ENCODE results near the gene COG2.

The COG2 gene

GRCh38 chr1:230626232-230626631 lies 16.0 kb upstream of the COG2 start:
- H3K4me3 ChIP-seq (ENCODE audit: low read depth, low read length): no peak overlapping the region
- TF ChIP-seq CTCF (IDR thresholded peaks at IDR 0.05; ENCODE audit: control insufficient read depth, extremely low read depth, insufficient read depth): no peak
- DNase-seq (ENCODE audit: low read depth): no peak

- DNase-seq (ENCODE audit: low read depth): no peak
- TF ChIP-seq CTCF (IDR thresholded peaks at IDR 0.05; ENCODE audit: control insufficient read depth, extremely low read depth, insufficient read depth): no peak
Measured at GRCh38 chr1:230627767-230628166, 14.5 kb upstream of the COG2 start.

GRCh38 chr1:230629511-230629910 lies 12.8 kb upstream of the COG2 start:
- H3K4me3 ChIP-seq (ENCODE audit: low read depth, low read length): no peak overlapping the region
- no peak for TF ChIP-seq CTCF (IDR thresholded peaks at IDR 0.05; ENCODE audit: control insufficient read depth, extremely low read depth, insufficient read depth)
- no peak for DNase-seq (ENCODE audit: low read depth)

More at GRCh38 chr1:230627767-230628166, 14.5 kb upstream of the COG2 start:
- no peak overlapping the region for H3K4me3 ChIP-seq (ENCODE audit: low read depth, low read length)

- no peak for TF ChIP-seq CTCF (IDR thresholded peaks at IDR 0.05; ENCODE audit: control insufficient read depth, extremely low read depth, insufficient read depth)
- H3K4me3 ChIP-seq (ENCODE audit: low read depth, low read length): no peak overlapping the region
- no peak for DNase-seq (ENCODE audit: low read depth)
Measured at GRCh38 chr1:230631477-230631876, 10.8 kb upstream of the COG2 start.

GRCh38 chr1:230632273-230632873 lies 9.9 kb upstream of the COG2 start:
- DNase-seq (ENCODE audit: low read depth): peak; percentile 54
- no peak overlapping the region for H3K4me3 ChIP-seq (ENCODE audit: low read depth, low read length)
- TF ChIP-seq CTCF (IDR thresholded peaks at IDR 0.05; ENCODE audit: control insufficient read depth, extremely low read depth, insufficient read depth): peak; percentile 94

- no peak overlapping the region for H3K4me3 ChIP-seq (ENCODE audit: low read depth, low read length)
- no peak for TF ChIP-seq CTCF (IDR thresholded peaks at IDR 0.05; ENCODE audit: control insufficient read depth, extremely low read depth, insufficient read depth)
- no peak for DNase-seq (ENCODE audit: low read depth)
Measured at GRCh38 chr1:230633469-230633868, 8.8 kb upstream of the COG2 start.

GRCh38 chr1:230634384-230634783 lies 7.9 kb upstream of the COG2 start:
- TF ChIP-seq CTCF (IDR thresholded peaks at IDR 0.05; ENCODE audit: control insufficient read depth, extremely low read depth, insufficient read depth): no peak
- no peak overlapping the region for H3K4me3 ChIP-seq (ENCODE audit: low read depth, low read length)

More at GRCh38 chr1:230634384-230634783, 7.9 kb upstream of the COG2 start:
- DNase-seq (ENCODE audit: low read depth): no peak

All from LNCaP clone FGC (cell line).